ENCODE data around the gene KLRK1.
"Not testable (repeated sequence)": the region's sequence is repeated elsewhere in the genome, so short reads cannot be mapped to it uniquely, and the experiment has no call there.

KLRK1 gene

GRCh38 chr12:10389904-10390303 is at the start of gene KLRK1:
KLRK1 (minus strand) TSS chr12:10390041; CDS start chr12:10388810, 1,231 bp downstream.
- DNase-seq = no peak

GRCh38 chr12:10437601-10438000 is 47.8 kb upstream of the KLRK1 start:
- not testable (repeated sequence) for DNase-seq

- not testable (repeated sequence) for DNase-seq
These were observed 46.0 kb upstream of the KLRK1 start, which contains the start of gene KLRC2 for GRCh38 chr12:10435816-10436215. KLRC2 (minus strand) TSS chr12:10436010; CDS start chr12:10435986, 24 bp downstream.

- not testable (repeated sequence) for DNase-seq
These were observed 40.8 kb upstream of the KLRK1 start for GRCh38 chr12:10430623-10431022.

- DNase-seq = not testable (repeated sequence)
These were observed 36.1 kb upstream of the KLRK1 start for GRCh38 chr12:10425938-10426337.

GRCh38 chr12:10424260-10424899 is 34.5 kb upstream of the KLRK1 start:
- DNase-seq = not testable (repeated sequence)

GRCh38 chr12:10422159-10422558 is 32.3 kb upstream of the KLRK1 start:
- DNase-seq = not testable (repeated sequence)

- DNase-seq = not testable (repeated sequence)
These were observed 30.5 kb upstream of the KLRK1 start, which contains the start of gene KLRC3 for GRCh38 chr12:10420334-10420733. KLRC3 (minus strand) TSS chr12:10420595; CDS start chr12:10420550, 45 bp downstream.

GRCh38 chr12:10409392-10409791 is 19.6 kb upstream of the KLRK1 start, which contains the start of gene KLRC4:
KLRC4 (minus strand) TSS chr12:10409757; CDS start chr12:10409575, 182 bp downstream.
- DNase-seq = peak; percentile 3 to 14

- DNase-seq = no peak
These were observed 19.0 kb upstream of the KLRK1 start for GRCh38 chr12:10408842-10409241.

GRCh38 chr12:10406725-10407124 is 16.9 kb upstream of the KLRK1 start:
- DNase-seq = peak; percentile 22 to 25

- no peak for DNase-seq
These were observed 15.5 kb upstream of the KLRK1 start for GRCh38 chr12:10405294-10405693.

GRCh38 chr12:10404798-10405197 is 15.0 kb upstream of the KLRK1 start:
- no peak for DNase-seq

- no peak for DNase-seq
These were observed 11.0 kb upstream of the KLRK1 start for GRCh38 chr12:10400829-10401228.

GRCh38 chr12:10398168-10398567 is 8.3 kb upstream of the KLRK1 start:
- DNase-seq = no peak

GRCh38 chr12:10397296-10397695 is 7.5 kb upstream of the KLRK1 start:
- DNase-seq = no peak

GRCh38 chr12:10396176-10396575 is 6.3 kb upstream of the KLRK1 start:
- DNase-seq = not testable (repeated sequence)

GRCh38 chr12:10395390-10395998 is 5.7 kb upstream of the KLRK1 start:
- peak; percentile 29 to 63 for DNase-seq

- not testable (repeated sequence) for DNase-seq
These were observed 4.8 kb upstream of the KLRK1 start for GRCh38 chr12:10394531-10395152.

- no peak for DNase-seq
These were observed 3.5 kb upstream of the KLRK1 start for GRCh38 chr12:10393291-10393690.

- DNase-seq = peak; percentile 12 to 32
These were observed 2.6 kb upstream of the KLRK1 start for GRCh38 chr12:10392394-10392930.

GRCh38 chr12:10390991-10391390 is 1.1 kb upstream of the KLRK1 start:
- not testable (repeated sequence) for DNase-seq
